ENCODE measurements around the gene MAST4. TPM values are rescaled to one million over a fixed set of nuclear protein-coding genes. Genes with fewer than 3 reads are reported as not detected.

Gene MAST4
- total RNA-seq, 2 experiments from 2014 or later, result 1.3 to 21.9 TPM

GRCh38 chr5:67173959-67174358, 577.8 kb downstream of the MAST4 start:
- H2AFZ ChIP-seq (ENCODE audit: low read length), result no peak overlapping the region
- H3K79me2 ChIP-seq (ENCODE audit: insufficient read depth, low read depth, low read length), result no peaks in the 10 kb centered on the region
- no peaks in the 10 kb centered on the region for H3K4me1 ChIP-seq (ENCODE audit: insufficient read depth, low read length, poor library complexity, severe bottlenecking)
- H3K27ac ChIP-seq (ENCODE audit: low read depth, low read length, poor library complexity, severe bottlenecking), result no peak overlapping the region
- CTCF ChIA-PET (ENCODE audit: unreplicated experiment), result no interaction called here
- POLR2A ChIA-PET, result interaction anchor here (0.7 to 1.6 kb wide), 3 partner anchors 26 to 39 kb away, joined by 3 to 6 read pairs (median 3); no protein-coding TSS in a partner anchor
- no peak for TF ChIP-seq CTCF (conservative IDR thresholded peaks at IDR 0.05; ENCODE audit: low read length)
- no peak for TF ChIP-seq EZH2phosphoT487 (IDR thresholded peaks at IDR 0.05; ENCODE audit: borderline replicate concordance, low read depth, low read length)
- BruUV-seq (replicated peaks), result no TSS peak
- no peak for DNase-seq (ENCODE audit: low spot score)
- no peak overlapping the region for H3K4me3 ChIP-seq (ENCODE audit: low read depth, low read length, poor library complexity, severe bottlenecking)
- H3K9me3 ChIP-seq (ENCODE audit: low read length), result peaks cover 25% of the 10 kb centered on the region
- H3K4me2 ChIP-seq (ENCODE audit: low read length), result no peak overlapping the region
- intact Hi-C loops (cut with micrococcal nuclease; ENCODE audit: unreplicated experiment), result no loop called here
- no peaks in the 10 kb centered on the region for H4K20me1 ChIP-seq (ENCODE audit: insufficient read depth, low read length)
- H3K9me2 ChIP-seq (ENCODE audit: insufficient read depth, low read length), result no peaks in the 10 kb centered on the region
- H3K36me3 ChIP-seq (ENCODE audit: insufficient read depth, low read length), result peaks cover 35% of the 10 kb centered on the region

GRCh38 chr5:67176936-67177335, 580.7 kb downstream of the MAST4 start:
- H3K9me3 ChIP-seq (ENCODE audit: low read length), result peaks cover 25% of the 10 kb centered on the region
- intact Hi-C loops (cut with micrococcal nuclease; ENCODE audit: unreplicated experiment), result no loop called here
- no peak overlapping the region for H3K27ac ChIP-seq (ENCODE audit: low read depth, low read length, poor library complexity, severe bottlenecking)
- H3K79me2 ChIP-seq (ENCODE audit: insufficient read depth, low read depth, low read length), result no peaks in the 10 kb centered on the region
- H3K4me1 ChIP-seq (ENCODE audit: insufficient read depth, low read length, poor library complexity, severe bottlenecking), result no peaks in the 10 kb centered on the region
- H3K36me3 ChIP-seq (ENCODE audit: insufficient read depth, low read length), result peaks cover 61% of the 10 kb centered on the region
- H2AFZ ChIP-seq (ENCODE audit: low read length), result no peak overlapping the region
- CTCF ChIA-PET (ENCODE audit: unreplicated experiment), result no interaction called here
- BruUV-seq (replicated peaks), result no TSS peak
- H3K4me3 ChIP-seq (ENCODE audit: low read depth, low read length, poor library complexity, severe bottlenecking), result no peak overlapping the region
- no peak for TF ChIP-seq CTCF (conservative IDR thresholded peaks at IDR 0.05; ENCODE audit: low read length)
- TF ChIP-seq EZH2phosphoT487 (IDR thresholded peaks at IDR 0.05; ENCODE audit: borderline replicate concordance, low read depth, low read length), result no peak
- peak; percentile 37 for DNase-seq (ENCODE audit: low spot score)
- no peaks in the 10 kb centered on the region for H4K20me1 ChIP-seq (ENCODE audit: insufficient read depth, low read length)
- no peaks in the 10 kb centered on the region for H3K9me2 ChIP-seq (ENCODE audit: insufficient read depth, low read length)
- H3K4me2 ChIP-seq (ENCODE audit: low read length), result no peak overlapping the region
- POLR2A ChIA-PET, result no interaction called here

GRCh38 chr5:67178085-67178484, 581.9 kb downstream of the MAST4 start:
- H3K4me3 ChIP-seq (ENCODE audit: low read depth, low read length, poor library complexity, severe bottlenecking), result no peak overlapping the region
- H3K36me3 ChIP-seq (ENCODE audit: insufficient read depth, low read length), result peaks cover 73% of the 10 kb centered on the region
- no peak overlapping the region for H3K27ac ChIP-seq (ENCODE audit: low read depth, low read length, poor library complexity, severe bottlenecking)
- no peak overlapping the region for H3K4me2 ChIP-seq (ENCODE audit: low read length)
- H3K9me2 ChIP-seq (ENCODE audit: insufficient read depth, low read length), result no peaks in the 10 kb centered on the region
- no TSS peak for BruUV-seq (replicated peaks)
- ChIA-PET CTCF (ENCODE audit: unreplicated experiment) (no interaction called here), POLR2A (interaction anchor here (1.2 kb wide), 1 partner anchor 13 kb away, joined by 3 read pairs; no protein-coding TSS in a partner anchor)
- H2AFZ ChIP-seq (ENCODE audit: low read length), result no peak overlapping the region
- no peak for DNase-seq (ENCODE audit: low spot score)
- H3K79me2 ChIP-seq (ENCODE audit: insufficient read depth, low read depth, low read length), result no peaks in the 10 kb centered on the region
- no peak for TF ChIP-seq CTCF (conservative IDR thresholded peaks at IDR 0.05; ENCODE audit: low read length)
- no peak for TF ChIP-seq EZH2phosphoT487 (IDR thresholded peaks at IDR 0.05; ENCODE audit: borderline replicate concordance, low read depth, low read length)
- intact Hi-C loops (cut with micrococcal nuclease; ENCODE audit: unreplicated experiment), result no loop called here
- peaks cover 25% of the 10 kb centered on the region for H3K9me3 ChIP-seq (ENCODE audit: low read length)
- no peaks in the 10 kb centered on the region for H4K20me1 ChIP-seq (ENCODE audit: insufficient read depth, low read length)
- no peaks in the 10 kb centered on the region for H3K4me1 ChIP-seq (ENCODE audit: insufficient read depth, low read length, poor library complexity, severe bottlenecking)
